ENCODE data around the gene PHYHD1. TPM values are rescaled to one million over a fixed set of nuclear protein-coding genes. Genes with fewer than 3 reads are reported as not detected.

PHYHD1 gene
- total RNA-seq, 1 experiment from 2014 or later, result 1.6 TPM

- ATAC-seq (no peak), DNase-seq (no peak)
- Histone ChIP-seq H3K79me2 (ENCODE audit: low read length) (peaks cover 24% of the 10 kb centered on the region), H3K36me3 (ENCODE audit: low read depth, low read length) (peaks cover 19% of the 10 kb centered on the region), H3K4me2 (ENCODE audit: low read length) (no peak overlapping the region), H3K27me3 (ENCODE audit: low read length) (no peaks in the 10 kb centered on the region), H3K9ac (ENCODE audit: low read length) (no peak overlapping the region), H3K27ac (ENCODE audit: low read length) (no peak overlapping the region), H3F3A (ENCODE audit: low read length, unreplicated experiment) (no peaks in the 10 kb centered on the region), H3K4me1 (ENCODE audit: insufficient read depth, low read length) (peaks cover 25% of the 10 kb centered on the region), H3K9me2 (replicated peaks; ENCODE audit: low read length) (no peaks in the 10 kb centered on the region), H4K20me1 (ENCODE audit: low read length) (no peaks in the 10 kb centered on the region), H3K4me3 (ENCODE audit: low read length) (no peak overlapping the region), H2AFZ (ENCODE audit: low read length) (no peak overlapping the region), H3K9me3 (ENCODE audit: low read length) (no peaks in the 10 kb centered on the region)
- no TSS peak for BruUV-seq (replicated peaks)
- CTCF ChIA-PET, result interaction anchor here (0.6 kb wide), 1 partner anchor 498 kb away, joined by 4 read pairs; the partner anchor contains the start of gene CERCAM
- TF ChIP-seq EZH2phosphoT487 (IDR thresholded peaks at IDR 0.05; ENCODE audit: borderline replicate concordance, low read length), result no peak
- TF ChIP-seq CTCF (conservative IDR thresholded peaks at IDR 0.05; ENCODE audit: low read depth, low read length), result no peak
- no peak for TF ChIP-seq EZH2 (IDR thresholded peaks at IDR 0.05; ENCODE audit: low read length, unreplicated experiment)
- POLR2A ChIA-PET (ENCODE audit: unreplicated experiment), result no interaction called here
- intact Hi-C loops (cut with micrococcal nuclease), result loop anchor here (5.0 kb wide), 1 partner anchor 37 kb away; the partner anchor contains the start of genes KYAT1 and LRRC8A
Observed at GRCh38 chr9:128918921-128919320, 1.9 kb upstream of the PHYHD1 start.

GRCh38 chr9:128919402-128920089 is 1.2 kb upstream of the PHYHD1 start:
- ChIA-PET CTCF (interaction anchor here (0.6 kb wide), 1 partner anchor 31 kb away, joined by 4 read pairs; no protein-coding TSS in a partner anchor), POLR2A (ENCODE audit: unreplicated experiment) (no interaction called here)
- no peak overlapping the region for H2AFZ ChIP-seq (ENCODE audit: low read length)
- H3K9me2 ChIP-seq (replicated peaks; ENCODE audit: low read length), result no peaks in the 10 kb centered on the region
- ATAC-seq (no peak), DNase-seq (no peak)
- BruUV-seq (replicated peaks), result no TSS peak
- H3K79me2 ChIP-seq (ENCODE audit: low read length), result peaks cover 18% of the 10 kb centered on the region
- H3K36me3 ChIP-seq (ENCODE audit: low read depth, low read length), result peaks cover 19% of the 10 kb centered on the region
- H3K27ac ChIP-seq (ENCODE audit: low read length), result no peak overlapping the region
- no peak overlapping the region for H3K9ac ChIP-seq (ENCODE audit: low read length)
- intact Hi-C loops (cut with micrococcal nuclease), result loop anchor here (5.0 kb wide), 1 partner anchor 37 kb away; the partner anchor contains the start of genes KYAT1 and LRRC8A
- H3K4me3 ChIP-seq (ENCODE audit: low read length), result no peak overlapping the region
- H3K9me3 ChIP-seq (ENCODE audit: low read length), result no peaks in the 10 kb centered on the region
- TF ChIP-seq EZH2 (IDR thresholded peaks at IDR 0.05; ENCODE audit: low read length, unreplicated experiment), result no peak
- no peak for TF ChIP-seq EZH2phosphoT487 (IDR thresholded peaks at IDR 0.05; ENCODE audit: borderline replicate concordance, low read length)
- TF ChIP-seq CTCF (conservative IDR thresholded peaks at IDR 0.05; ENCODE audit: low read depth, low read length), result no peak
- no peaks in the 10 kb centered on the region for H4K20me1 ChIP-seq (ENCODE audit: low read length)
- H3K4me2 ChIP-seq (ENCODE audit: low read length), result no peak overlapping the region
- H3K4me1 ChIP-seq (ENCODE audit: insufficient read depth, low read length), result peaks cover 25% of the 10 kb centered on the region
- H3F3A ChIP-seq (ENCODE audit: low read length, unreplicated experiment), result no peaks in the 10 kb centered on the region
- no peaks in the 10 kb centered on the region for H3K27me3 ChIP-seq (ENCODE audit: low read length)
